Stimulated activated CD8-positive, alpha-beta memory T cell treated with anti-CD3 and anti-CD28 coated beads, Interleukin-7, amount 100 ng/mL, for 24 hours (primary cell): ENCODE data around the gene TRABD2A.
"Not testable (repeated sequence)": the region's sequence is repeated elsewhere in the genome, so short reads cannot be mapped to it uniquely, and the experiment has no call there.

Experiments used
- DNase-seq: peaks from one replicate; pipeline ENCODE4 v3.0.0-alpha.2; 2020; ENCODE audit warnings: low read depth

The TRABD2A gene

DNA sequence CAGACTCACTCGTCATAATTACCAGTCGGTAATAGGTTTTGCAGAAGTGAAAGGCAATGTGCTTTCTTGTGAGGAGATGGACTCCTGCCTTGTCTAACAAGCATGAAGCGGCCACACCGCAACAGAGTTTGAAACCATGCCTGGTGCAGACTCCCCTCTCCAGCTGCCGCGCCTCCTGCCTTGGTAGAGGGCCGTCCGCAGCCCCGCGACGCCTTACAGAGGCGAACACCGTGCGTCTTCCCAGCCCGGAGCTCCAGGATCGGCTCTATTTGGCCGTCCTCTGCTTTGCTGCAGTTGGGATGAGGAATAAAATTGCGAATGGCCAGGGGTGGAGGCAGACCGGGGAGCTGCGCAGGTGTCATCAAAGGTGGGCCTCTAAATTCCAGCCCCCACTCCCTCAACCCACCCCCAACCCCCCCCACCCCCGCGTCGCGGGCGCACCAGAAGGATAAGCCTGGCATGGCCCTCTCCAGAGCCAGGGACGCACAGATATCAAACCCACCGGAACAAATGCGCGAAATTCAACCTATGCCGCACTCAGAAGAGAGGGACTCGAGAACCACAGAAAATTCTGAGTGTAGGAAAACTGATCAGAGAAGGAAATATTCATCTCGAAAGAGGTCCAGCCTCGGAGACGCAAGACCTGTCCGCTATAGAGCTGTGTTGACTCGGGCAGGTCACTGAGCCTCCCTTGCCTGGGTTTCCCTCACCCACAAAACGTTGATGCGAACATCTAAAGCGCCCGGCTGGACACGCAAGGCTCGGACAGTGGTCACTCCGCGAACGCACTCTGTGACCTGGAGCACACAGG, 1.1 kb downstream of the TRABD2A start:
- DNase-seq, result no peak

DNA sequence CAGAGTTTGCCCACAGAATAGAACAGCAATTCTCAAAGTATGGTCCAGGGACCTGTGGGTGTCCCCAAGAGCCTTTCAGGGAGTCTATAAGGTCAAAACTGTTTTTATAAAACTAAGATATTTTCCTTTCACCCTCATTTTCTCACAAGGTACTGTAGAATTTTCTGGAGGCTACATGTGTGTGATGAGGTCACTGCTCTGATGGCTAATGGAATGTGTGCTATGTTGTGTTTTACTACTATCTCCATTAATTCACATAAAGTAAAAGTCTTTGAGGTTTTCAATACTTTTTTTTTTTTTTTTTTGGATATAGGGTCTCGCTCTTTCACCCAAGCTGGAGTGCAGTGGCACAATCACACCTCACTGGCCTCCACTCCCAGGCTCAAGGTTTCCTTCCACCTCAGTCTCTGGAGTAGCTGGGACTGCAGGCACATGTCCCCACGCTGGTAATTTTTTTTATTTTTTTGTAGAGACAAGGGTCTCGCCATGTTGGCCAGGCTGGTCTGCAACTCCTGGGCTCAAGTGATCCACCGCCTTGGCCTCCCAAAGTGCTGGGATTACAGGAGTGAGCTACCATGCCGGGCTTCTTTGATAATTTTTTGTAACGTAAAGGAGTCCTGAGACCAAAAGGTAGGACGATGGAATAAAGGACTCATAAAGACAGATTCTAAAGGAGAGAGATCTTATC, 1.8 kb downstream of the TRABD2A start:
- no peak for DNase-seq

DNA sequence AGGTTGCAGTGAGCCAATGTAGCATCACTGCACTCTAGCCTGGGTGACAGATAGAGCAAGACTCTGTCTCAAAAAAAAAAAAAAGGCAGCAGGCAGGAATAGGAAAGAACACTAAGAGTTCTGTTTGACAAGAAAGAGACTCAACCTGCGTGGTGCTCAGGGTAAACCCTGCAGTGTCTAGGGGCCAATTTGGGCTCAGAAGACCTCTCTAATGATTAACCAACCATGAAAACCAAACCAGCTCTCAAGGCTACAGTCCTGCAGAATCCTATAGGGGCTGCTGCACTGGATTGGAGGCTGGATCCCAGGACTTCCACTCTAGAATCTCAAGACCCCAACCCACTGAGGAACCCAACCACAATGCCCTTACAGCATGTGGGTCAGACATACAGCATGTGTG, 2.4 kb downstream of the TRABD2A start:
- DNase-seq, result no peak

DNA sequence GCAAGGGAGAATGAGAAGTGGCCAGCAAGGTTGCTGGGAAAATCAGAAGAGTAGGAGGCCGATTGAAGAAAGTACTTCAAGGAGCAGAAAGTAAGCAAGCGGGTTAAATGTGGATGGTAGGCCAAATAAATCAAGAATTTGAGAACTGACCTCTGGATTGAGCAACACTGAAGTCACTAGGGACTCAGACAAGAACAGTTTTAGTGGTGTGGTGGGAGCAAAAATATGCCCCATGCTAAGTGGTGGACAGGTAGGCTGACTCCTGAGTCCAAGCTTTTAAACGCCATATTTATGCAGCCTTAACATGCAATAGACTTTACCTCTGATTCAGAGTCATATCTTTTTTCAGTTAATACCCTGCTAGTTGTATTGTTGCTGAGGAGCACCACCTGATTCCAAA, 4.5 kb downstream of the TRABD2A start:
- DNase-seq, result no peak

DNA sequence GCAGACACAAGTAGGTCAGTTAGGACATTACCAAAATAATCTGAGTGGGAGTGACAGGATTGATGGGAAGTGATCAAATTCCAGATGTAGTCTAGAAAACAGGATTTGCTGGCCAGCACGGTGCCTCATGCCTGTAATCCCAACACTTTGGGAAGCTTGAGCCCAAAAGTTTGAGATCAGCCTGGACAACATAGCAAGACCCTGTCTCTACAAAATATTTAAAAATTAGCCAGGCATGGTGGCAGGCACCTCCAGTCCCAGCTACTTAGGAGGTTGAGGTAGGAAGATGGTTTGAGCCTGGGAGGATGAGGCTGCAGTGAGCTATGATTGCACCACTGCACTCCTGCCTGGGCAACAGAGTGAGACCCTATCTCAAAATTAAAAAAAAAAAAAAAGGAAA, 5.3 kb downstream of the TRABD2A start:
- DNase-seq, result not testable (repeated sequence)

DNA sequence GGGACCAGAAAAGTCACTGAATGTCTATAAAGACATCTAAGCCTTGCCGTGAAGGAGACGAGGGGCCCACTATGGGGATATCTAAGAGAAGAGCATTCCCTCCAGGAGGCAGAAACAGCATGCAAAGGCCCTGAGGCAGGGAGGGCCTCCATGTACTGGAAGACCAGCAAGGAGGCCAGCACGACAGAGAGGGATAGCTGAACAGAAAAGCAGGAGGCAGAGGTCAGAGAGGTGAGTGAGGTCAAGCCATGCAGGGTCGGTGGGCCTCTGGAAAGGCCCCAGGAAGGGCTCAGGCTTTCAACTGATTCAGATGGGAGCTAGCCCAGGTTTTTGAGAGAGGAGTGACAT, 5.7 kb downstream of the TRABD2A start:
- DNase-seq, result no peak

DNA sequence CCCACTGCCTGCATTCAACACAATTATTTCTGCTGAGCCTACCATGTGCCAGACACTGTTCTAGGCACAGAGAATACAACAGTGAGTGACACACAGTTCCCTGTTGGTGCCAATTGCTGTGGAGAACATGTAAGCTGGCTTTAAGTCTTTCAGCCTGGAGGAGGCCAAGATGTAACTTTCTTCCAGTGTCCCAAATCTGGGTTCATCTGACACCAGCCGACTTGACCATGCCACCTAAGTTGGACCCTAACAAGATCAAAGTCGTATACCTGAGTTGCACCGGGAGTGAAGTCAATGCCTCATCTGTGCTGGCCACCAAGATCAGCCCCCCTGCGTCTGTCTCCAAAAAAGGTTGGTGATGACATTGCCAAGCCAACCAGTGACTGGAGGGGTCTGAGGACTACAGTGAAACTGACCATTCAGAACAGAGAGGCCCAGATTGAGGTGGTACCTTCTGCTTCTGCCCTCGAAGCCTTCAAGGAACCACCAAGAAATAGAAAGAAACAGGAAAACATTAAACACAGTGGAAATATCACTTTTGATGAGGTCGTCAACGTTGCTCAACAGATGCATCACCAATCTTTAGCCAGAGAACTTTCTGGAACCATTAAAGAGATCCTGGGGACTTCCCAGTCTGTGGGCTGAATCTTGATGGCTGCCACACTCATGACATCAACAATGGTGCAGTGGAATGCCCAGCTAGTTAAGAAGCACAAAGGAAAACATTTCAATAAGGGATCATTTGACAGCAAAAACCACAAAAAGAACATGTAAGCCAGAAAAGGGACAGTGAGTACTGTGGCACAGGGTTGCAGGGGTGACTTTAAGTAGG, 6.3 kb downstream of the TRABD2A start:
- DNase-seq, result no peak

DNA sequence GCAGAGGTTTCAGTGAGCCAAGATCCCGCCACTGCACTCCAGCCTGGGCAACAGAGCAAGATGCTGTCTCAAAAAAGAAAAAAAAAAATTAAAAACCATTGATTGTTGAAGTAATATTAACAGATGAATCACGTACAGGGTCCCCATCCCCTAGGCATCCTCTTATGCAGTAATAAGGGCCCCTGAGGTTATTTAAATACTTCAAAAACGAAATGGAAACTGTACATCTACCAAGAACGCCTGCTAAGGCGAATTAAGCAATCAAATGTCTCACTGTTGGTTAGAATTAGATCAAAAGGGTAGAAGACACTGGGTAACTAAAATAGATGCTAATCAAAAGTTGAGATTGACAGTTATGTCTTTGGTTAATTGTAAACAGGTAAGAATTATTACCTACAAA, 7.5 kb downstream of the TRABD2A start:
- DNase-seq, result no peak

DNA sequence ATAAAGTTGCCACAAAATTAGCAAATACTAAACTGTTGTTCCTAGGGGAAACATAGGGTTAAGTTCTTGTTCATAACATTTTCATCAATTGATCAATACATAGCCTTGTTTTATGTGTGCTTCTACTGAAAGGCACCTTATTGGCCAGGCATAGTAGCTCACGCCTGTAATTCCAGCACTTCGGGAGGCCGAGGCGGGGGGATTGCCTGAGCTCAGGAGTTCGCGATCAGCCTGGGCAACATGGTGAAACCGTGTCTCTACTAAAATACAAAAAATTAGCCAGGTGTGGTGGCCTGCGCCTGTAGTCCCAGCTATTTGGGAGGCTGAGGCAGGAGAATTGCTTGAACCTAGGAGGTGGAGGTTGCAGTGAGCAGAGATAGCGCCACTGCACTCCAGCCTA, 8.2 kb downstream of the TRABD2A start:
- not testable (repeated sequence) for DNase-seq

DNA sequence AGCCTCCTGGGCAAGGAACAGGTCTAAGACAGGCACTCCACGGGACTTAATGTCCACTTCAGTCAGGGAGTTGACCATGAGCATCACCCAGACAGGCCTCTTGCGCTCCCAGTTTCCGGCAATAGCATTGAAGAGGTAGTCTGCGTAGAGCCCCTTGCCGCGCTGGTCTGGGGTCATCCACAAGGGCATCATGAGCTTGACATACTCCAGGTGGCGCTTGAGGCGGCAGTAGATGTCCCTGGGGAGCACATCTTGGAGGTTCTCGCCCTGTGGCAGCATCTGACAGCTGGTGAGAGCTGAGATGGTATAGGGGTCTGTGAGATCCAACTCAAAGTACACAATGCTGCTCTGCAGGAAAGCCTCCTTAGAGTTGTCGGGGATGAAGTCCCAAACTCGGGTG, 10.6 kb downstream of the TRABD2A start:
- DNase-seq, result no peak

DNA sequence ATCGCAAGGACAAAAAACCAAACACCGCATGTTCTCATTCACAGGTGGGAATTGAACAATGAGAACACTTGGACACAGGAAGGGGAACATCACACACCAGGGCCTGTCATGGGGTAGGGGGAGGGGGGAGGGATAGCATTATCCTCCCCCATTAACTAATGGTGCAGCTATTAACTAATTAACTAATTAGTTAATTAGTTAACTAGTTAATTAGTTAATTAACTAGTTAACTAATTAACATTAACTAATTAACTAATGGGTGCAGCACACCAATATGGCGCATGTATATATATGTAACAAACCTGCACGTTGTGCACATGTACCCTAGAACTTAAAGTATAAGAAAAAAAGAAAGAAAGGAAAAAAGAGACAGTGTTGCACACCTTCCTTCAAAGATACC, 12.6 kb downstream of the TRABD2A start:
- not testable (repeated sequence) for DNase-seq

DNA sequence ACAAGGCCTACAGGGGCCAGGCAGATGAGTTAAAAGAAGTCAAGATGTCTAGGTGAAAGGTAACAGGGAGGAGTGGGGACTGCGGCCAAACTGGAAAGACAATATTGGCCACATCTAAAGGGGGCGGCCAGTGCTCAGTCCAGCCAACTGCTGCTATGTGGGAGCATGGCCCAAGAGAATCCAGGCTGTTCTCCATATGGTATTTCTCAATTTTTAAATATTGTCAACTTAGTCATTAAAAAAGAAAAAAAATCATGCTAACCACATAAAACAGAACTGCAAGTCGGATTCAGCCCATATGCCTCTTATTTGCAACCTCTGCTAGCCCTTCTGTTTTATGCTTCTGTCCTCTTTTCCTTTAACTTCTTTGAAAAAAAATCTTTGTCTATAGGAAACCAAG, 14.8 kb downstream of the TRABD2A start:
- DNase-seq, result no peak

DNA sequence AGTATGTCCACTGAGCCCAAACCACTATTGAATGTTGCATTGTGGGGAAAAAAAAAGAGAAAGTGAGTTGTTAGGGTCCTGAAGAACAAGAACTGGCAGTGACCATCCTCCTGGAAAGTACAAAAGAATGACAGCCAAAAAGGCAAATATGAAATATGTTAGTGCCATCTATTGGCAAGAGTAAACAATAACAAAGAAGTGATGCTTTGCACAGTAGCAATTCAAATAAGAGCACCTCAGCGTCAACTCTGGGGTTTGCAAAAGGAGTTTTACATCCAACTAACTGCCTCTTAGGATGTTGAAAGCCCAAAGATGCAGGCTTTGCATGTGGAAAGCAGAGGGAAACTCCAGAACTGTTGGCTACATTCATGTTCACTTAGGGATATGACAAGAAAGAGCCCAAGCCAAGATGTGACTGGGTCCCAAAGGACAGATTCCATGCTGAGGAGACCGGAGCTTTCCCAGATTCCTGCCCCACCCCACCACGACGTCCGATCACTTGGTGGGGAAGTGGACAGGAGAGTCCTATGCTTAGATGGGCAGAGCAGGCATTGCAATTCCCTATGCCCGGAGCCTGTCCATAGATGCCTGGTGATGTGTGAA, 15.6 kb downstream of the TRABD2A start:
- DNase-seq, result no peak

DNA sequence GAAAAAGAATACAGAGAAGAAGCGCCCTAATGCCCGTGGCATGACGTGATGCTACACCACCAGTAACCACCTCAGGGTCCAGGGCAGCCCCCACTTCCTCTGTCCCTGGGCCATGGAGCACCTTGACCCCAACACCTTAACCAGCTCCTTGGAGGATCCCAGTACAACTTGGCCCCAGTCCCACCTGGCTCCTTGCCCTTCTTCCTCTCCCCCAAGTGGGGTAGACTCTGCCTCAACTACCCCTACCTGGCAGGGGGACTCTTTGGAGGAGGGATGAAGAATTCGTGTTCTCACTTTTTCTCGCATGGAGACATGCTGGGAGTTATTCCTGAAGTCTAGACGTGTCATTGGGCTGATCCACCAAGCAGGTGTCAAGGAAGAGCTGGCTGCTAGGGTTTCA, 18.9 kb downstream of the TRABD2A start:
- no peak for DNase-seq

DNA sequence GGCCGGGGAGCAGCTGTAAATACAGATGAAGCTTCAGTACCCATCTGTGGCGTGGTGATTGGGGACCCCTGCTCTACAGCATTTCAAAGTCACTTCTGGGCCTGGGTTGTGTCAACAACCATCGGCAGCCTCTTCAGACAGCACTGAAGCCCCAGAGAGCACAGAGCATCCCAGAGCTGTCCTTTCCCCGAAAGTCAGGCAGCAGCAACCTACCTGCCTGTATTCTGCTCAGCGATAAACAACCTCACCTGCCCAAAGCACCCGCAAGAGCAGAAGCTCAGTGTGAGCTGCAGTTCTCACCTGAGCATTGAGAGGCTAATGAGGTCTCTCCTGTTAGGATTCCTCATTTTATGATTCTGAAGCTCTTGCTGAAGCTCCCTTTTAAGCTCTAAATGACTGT, 19.3 kb downstream of the TRABD2A start:
- DNase-seq, result no peak

DNA sequence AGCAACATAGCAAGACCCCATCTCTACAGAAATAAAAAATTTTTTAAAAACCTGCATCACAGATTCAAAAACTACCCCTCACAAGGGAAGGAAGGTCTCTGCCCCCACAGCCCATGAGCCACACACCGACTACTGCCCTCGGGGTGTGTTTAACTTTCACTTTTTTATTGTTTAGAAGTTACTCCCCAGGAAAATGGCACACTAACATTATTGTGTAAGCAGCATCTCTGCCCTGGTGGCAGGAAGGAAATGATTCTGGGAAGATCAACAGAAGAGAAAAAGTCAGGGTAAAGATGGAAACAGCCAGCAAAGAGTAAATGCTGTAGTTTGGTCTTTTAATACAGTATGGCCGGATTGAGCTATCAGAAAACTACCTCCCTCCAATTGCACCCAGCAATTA, 21.9 kb downstream of the TRABD2A start:
- DNase-seq, result no peak

DNA sequence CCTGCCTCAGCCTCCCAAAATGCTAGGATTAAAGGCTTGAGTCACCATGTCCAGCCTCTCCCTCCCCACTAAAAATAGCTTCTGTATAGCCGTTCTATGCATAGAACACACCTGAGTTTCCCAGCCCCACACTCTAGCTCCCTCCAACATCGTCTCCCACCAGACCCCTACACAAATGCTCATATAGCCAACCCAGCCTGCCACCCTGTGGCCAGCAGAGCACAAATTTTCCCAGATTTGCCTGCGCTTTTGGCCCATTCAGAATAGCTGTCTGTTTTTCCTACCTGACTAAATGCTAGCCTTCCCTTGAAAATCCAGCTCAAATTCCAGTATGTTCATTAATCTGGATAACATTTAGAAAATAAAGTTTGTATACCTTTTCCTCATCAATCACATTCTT, 22.8 kb downstream of the TRABD2A start:
- DNase-seq, result no peak

DNA sequence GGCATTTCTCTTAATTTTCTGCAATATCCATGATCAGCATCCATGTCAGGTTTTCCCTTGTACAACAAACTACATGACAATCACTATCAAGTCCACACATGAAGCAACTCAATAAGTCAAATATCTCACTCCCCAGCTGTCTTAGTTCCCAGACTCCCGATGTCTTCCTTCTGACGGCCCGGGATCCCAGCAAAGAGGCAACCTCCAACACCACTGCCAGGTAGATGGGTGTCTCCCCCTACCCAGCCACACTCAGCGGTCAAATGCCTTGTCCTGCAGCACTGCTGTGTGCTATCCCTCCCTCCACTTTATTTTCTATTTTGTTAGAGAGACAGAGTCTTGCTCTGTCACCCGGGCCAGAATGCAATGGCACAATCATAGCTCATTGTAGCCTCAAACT, 23.3 kb downstream of the TRABD2A start:
- no peak for DNase-seq

DNA sequence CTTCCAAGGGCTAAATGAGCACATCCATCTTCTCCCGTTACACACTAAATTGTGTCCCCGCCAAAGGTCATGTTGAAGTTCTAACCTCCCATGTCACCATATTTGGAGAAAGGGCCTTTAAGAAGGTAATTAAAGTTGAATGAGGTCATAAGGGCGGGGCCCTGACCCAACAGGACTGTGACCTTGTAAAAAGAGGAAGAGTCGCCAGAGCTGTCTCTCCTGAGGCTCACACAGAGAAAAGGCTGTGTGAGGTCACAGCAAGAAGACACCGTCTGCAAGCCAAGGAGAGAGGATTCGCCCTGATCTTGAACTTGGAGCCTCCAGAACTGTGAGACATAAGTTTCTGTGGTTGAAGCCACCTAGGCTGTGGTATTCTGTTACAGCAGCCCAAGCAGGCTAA, 24.1 kb downstream of the TRABD2A start:
- no peak for DNase-seq

DNA sequence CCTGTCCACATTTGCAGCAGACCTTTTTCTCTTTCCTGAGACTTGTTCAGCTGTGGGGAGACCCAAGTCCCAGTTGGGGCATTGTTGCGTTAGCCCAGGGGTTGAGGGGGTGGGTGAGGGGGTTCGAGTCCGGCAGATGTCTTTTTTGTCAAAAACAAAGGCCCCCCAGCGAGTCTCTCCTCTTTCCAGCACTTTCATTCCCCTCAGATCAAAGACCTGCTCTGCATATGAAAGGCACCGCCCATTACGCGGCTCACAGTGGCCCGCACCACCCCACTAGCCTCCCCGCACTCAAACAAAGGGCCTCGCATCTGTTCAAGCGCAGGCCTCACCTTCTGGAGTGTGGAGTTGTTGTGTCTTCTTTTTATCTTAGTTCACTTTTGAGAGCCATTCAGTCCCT, 25.2 kb downstream of the TRABD2A start:
- DNase-seq, result no peak

DNA sequence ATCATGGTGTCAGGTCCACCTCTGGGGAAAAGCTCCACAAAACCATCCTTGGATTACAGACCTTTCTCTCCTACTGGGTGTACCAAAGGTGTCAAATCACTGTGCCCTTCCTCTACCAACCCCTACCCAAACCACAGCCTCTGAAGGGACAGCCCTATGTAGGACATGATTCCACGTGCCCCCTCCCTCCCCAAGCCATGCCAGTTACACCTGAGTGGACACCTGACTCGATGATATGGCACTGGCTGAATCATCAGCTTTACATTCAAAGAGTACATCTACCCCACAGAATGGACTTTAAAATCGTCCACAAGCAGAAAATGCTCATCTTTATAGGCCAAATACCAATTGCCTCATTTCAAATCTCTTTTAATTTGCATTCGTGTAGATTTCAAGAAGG, 26.0 kb downstream of the TRABD2A start:
- DNase-seq, result no peak

DNA sequence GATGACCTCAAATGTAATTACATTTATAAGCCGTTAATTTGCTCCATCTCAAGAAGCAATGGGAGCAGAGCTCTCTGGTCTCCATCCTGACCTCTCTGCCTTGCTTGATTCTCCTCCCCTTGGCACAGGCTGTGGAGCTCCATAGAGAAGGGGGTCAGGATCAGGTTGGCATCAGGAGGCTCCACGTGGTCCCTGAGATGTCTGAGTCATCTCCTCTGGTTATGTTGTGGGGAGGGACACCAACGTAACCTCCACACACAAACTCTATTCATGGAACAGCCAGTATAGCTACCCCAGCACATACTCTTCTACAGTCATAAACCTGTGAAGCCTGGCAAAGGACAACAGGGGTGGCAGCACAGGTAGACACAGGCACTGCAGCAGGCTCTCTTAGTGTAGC, 29.0 kb downstream of the TRABD2A start:
- DNase-seq, result no peak

DNA sequence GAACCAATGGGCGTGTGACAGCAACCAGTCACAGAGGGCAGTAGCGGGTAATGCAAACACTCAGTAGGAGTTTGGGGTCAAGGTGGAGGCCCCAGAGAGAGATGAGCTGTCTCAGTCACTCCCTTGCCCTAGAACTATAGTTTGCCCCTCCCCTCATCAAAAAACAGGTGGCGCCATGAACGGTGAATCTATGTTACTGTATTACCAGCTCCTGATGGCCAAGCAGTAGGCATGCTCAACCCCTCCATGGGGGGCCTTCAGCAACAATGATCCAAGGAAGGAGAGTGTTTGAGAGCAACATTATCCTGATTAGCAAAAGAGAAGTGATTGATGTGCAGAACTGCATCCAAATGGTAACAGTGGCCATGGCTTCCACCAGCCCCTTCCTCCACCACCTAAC, 30.4 kb downstream of the TRABD2A start:
- DNase-seq, result no peak
